ENCODE data around the gene PDE4D. TPM values are rescaled to one million over a fixed set of nuclear protein-coding genes. Genes with fewer than 3 reads are reported as not detected.

The PDE4D gene
- total RNA-seq, 2 experiments from 2014 or later = 0.50 to 0.51 TPM

DNA sequence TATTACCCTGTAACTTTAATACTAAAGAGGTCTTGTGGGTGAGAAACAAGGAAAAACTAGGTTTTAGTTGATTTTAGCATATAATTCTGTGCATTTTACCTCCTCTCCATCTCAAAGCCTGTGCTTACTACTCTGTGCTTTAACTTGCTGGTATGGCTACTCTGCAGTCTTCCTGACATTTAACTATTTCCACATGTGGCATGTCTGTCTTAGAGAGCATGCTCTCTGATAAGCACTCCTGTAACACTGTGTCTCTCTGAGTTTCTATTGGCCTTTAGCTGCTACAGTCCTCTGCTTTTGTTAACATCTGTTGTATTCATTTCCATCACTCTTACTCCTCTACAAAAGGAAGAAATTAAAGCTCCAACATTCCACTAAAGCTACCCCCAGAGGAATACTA is 892.4 kb downstream of the PDE4D start:
- BruUV-seq (replicated peaks) = no TSS peak

DNA sequence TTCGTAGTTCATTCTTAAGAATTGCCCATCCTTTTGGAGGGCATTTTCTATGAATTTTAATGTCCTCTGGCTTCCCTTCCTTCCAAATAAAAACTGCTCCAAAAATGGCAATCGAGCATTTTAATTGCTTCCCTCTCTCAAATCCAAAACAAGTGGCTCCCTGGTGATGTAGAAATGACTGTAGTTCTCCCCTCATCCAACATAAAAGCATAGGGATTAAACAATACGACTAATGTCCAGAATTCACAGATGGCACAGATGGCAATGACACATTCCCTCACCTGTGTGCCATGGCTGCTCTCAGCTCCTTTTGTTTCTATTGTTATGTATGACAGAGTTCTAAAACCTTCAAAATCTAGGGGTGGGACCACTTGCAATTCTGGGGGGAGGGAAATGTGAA is 893.3 kb downstream of the PDE4D start:
- no peak for DNase-seq (ENCODE audit: low spot score)
- intact Hi-C loops (cut with micrococcal nuclease; ENCODE audit: unreplicated experiment) = no loop called here
- no peak overlapping the region for H3K4me2 ChIP-seq (ENCODE audit: low read length)
- ChIA-PET POLR2A (interaction anchor here (2.0 kb wide), 1 partner anchor 18 kb away, joined by 6 read pairs; no protein-coding TSS in a partner anchor), CTCF (ENCODE audit: unreplicated experiment) (no interaction called here)
- H2AFZ ChIP-seq (ENCODE audit: low read length) = no peak overlapping the region
- no peaks in the 10 kb centered on the region for H4K20me1 ChIP-seq (ENCODE audit: insufficient read depth, low read length)
- no peaks in the 10 kb centered on the region for H3K9me3 ChIP-seq (ENCODE audit: low read length)
- BruUV-seq (replicated peaks) = no TSS peak
- H3K36me3 ChIP-seq (ENCODE audit: insufficient read depth, low read length) = no peaks in the 10 kb centered on the region
- H3K9me2 ChIP-seq (ENCODE audit: insufficient read depth, low read length) = no peaks in the 10 kb centered on the region
- no peaks in the 10 kb centered on the region for H3K79me2 ChIP-seq (ENCODE audit: insufficient read depth, low read depth, low read length)
- TF ChIP-seq EZH2phosphoT487 (IDR thresholded peaks at IDR 0.05; ENCODE audit: borderline replicate concordance, low read depth, low read length) = no peak
- TF ChIP-seq, protein P1, sequence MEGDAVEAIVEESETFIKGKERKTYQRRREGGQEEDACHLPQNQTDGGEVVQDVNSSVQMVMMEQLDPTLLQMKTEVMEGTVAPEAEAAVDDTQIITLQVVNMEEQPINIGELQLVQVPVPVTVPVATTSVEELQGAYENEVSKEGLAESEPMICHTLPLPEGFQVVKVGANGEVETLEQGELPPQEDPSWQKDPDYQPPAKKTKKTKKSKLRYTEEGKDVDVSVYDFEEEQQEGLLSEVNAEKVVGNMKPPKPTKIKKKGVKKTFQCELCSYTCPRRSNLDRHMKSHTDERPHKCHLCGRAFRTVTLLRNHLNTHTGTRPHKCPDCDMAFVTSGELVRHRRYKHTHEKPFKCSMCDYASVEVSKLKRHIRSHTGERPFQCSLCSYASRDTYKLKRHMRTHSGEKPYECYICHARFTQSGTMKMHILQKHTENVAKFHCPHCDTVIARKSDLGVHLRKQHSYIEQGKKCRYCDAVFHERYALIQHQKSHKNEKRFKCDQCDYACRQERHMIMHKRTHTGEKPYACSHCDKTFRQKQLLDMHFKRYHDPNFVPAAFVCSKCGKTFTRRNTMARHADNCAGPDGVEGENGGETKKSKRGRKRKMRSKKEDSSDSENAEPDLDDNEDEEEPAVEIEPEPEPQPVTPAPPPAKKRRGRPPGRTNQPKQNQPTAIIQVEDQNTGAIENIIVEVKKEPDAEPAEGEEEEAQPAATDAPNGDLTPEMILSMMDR (conservative IDR thresholded peaks at IDR 0.05; ENCODE audit: low read length) = no peak
- H3K27ac ChIP-seq (ENCODE audit: low read depth, low read length, poor library complexity, severe bottlenecking) = no peak overlapping the region
- H3K4me3 ChIP-seq (ENCODE audit: low read depth, low read length, poor library complexity, severe bottlenecking) = no peak overlapping the region
- no peaks in the 10 kb centered on the region for H3K4me1 ChIP-seq (ENCODE audit: insufficient read depth, low read length, poor library complexity, severe bottlenecking)

More for the DNA sequence above, 892.4 kb downstream of the PDE4D start:
- no peak for DNase-seq (ENCODE audit: low spot score)
- H4K20me1 ChIP-seq (ENCODE audit: insufficient read depth, low read length) = no peaks in the 10 kb centered on the region
- intact Hi-C loops (cut with micrococcal nuclease; ENCODE audit: unreplicated experiment) = no loop called here
- no peaks in the 10 kb centered on the region for H3K4me1 ChIP-seq (ENCODE audit: insufficient read depth, low read length, poor library complexity, severe bottlenecking)
- H3K9me3 ChIP-seq (ENCODE audit: low read length) = no peaks in the 10 kb centered on the region
- no peak for TF ChIP-seq EZH2phosphoT487 (IDR thresholded peaks at IDR 0.05; ENCODE audit: borderline replicate concordance, low read depth, low read length)
- TF ChIP-seq, protein P1 (conservative IDR thresholded peaks at IDR 0.05; ENCODE audit: low read length) = no peak
- no peaks in the 10 kb centered on the region for H3K9me2 ChIP-seq (ENCODE audit: insufficient read depth, low read length)
- H2AFZ ChIP-seq (ENCODE audit: low read length) = no peak overlapping the region
- H3K27ac ChIP-seq (ENCODE audit: low read depth, low read length, poor library complexity, severe bottlenecking) = no peak overlapping the region
- CTCF ChIA-PET (ENCODE audit: unreplicated experiment) = no interaction called here
- H3K79me2 ChIP-seq (ENCODE audit: insufficient read depth, low read depth, low read length) = no peaks in the 10 kb centered on the region
- no peak overlapping the region for H3K4me3 ChIP-seq (ENCODE audit: low read depth, low read length, poor library complexity, severe bottlenecking)
- no peak overlapping the region for H3K4me2 ChIP-seq (ENCODE audit: low read length)
- POLR2A ChIA-PET = interaction anchor here (2.0 kb wide), 1 partner anchor 17 kb away, joined by 6 read pairs; no protein-coding TSS in a partner anchor
- no peaks in the 10 kb centered on the region for H3K36me3 ChIP-seq (ENCODE audit: insufficient read depth, low read length)

GRCh38 chr5:58999804-59000203 is 893.7 kb downstream of the PDE4D start:
- no peak for DNase-seq (ENCODE audit: low spot score)
- intact Hi-C loops (cut with micrococcal nuclease; ENCODE audit: unreplicated experiment) = no loop called here
- no peak for TF ChIP-seq EZH2phosphoT487 (IDR thresholded peaks at IDR 0.05; ENCODE audit: borderline replicate concordance, low read depth, low read length)
- TF ChIP-seq, protein P1 (conservative IDR thresholded peaks at IDR 0.05; ENCODE audit: low read length) = no peak
- Histone ChIP-seq H2AFZ (ENCODE audit: low read length) (no peak overlapping the region), H3K36me3 (ENCODE audit: insufficient read depth, low read length) (no peaks in the 10 kb centered on the region), H4K20me1 (ENCODE audit: insufficient read depth, low read length) (no peaks in the 10 kb centered on the region), H3K79me2 (ENCODE audit: insufficient read depth, low read depth, low read length) (no peaks in the 10 kb centered on the region), H3K9me3 (ENCODE audit: low read length) (no peaks in the 10 kb centered on the region), H3K9me2 (ENCODE audit: insufficient read depth, low read length) (no peaks in the 10 kb centered on the region), H3K27ac (ENCODE audit: low read depth, low read length, poor library complexity, severe bottlenecking) (no peak overlapping the region), H3K4me2 (ENCODE audit: low read length) (no peak overlapping the region), H3K4me3 (ENCODE audit: low read depth, low read length, poor library complexity, severe bottlenecking) (no peak overlapping the region), H3K4me1 (ENCODE audit: insufficient read depth, low read length, poor library complexity, severe bottlenecking) (no peaks in the 10 kb centered on the region)
- ChIA-PET CTCF (ENCODE audit: unreplicated experiment) (no interaction called here), POLR2A (no interaction called here)
- BruUV-seq (replicated peaks) = no TSS peak
